ENCODE measurements around the gene PLXND1.
"Not testable (repeated sequence)": the region's sequence is repeated elsewhere in the genome, so short reads cannot be mapped to it uniquely, and the experiment has no call there.

Gene PLXND1

DNA sequence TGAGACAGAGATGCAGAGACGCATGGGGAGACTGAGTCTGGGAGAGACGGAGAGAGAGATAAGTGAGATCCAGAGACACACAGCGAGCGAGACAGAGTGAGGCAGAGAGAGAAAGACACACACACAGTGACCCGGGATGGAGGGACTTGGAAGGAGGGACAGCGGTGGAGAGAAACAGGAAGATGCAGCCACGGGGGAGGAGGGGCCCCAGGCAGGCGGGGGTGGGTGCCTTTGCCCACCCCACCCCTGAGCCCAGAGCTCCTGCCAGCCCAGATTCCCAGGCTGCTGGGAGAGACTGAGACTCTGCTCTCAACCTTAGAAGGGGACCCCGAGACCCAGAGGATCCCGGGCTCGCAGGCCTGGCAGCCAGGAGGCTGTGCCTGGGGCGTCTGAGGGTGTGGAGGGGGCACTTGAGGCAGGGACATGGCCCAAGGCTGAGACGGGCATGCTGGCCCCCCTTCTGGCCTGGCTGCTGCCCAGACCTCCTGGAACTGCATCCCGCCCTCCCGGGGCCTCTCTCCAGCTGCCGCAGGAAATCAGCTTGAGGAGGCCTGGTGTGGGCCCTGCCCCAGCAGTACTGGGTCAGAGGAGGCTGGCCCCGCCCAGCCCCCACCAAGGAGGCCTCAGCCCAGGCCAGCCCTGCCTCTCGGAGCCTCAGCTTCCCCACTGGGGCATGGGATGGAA lies 45.4 kb downstream of the PLXND1 start:
- FAIRE-seq = no peak

DNA sequence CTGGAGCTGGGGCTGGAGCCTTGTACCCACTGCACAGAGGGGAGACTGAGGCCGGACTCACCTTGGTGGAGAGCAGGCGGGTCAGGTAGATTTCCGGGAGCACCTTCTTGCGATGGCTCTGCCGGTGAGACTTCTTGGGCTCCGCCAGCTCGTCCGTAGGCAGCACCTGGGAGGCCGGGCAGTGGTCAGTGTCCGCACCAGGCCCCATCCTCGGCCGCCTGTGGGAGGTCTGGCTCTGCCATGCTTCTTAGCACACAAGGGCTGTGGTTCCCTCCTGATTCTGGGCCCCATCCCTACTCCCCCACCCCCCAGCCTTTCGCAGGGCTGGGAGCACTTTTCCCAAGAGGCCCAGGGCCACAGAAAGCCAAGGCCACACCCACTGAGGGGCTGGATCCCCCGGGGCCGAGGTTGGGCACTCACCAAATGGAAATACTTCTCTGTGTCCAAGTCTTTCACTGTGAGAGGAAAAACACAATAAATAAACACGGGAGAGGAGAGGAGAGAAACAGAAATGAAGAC lies 46.1 kb downstream of the PLXND1 start:
- FAIRE-seq = no peak

DNA sequence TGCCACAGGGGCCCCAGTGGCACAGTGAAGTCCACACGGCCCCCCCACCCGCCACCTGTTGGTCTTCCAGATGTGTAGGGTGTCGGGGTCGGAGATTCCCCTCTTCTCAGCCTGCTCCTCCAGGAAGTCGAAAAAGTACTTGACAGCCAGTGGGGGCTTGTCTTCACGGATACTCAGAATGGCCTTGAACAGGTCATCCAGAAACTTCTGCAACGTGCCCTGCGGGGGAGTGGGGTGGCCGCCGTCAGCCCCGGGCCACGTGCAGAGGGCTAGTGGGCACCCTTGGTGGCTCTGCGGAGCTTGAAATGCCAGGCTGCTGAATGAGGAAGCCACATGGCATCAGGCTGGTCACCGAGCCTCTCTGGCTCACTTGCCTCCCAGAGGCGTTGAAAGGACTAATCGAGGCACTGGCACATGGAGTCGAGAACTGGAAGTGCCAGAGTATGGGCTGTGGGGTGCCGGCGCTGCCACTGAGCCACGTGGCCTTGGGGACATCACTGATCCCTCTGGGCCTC lies 46.9 kb downstream of the PLXND1 start:
- FAIRE-seq = no peak

DNA sequence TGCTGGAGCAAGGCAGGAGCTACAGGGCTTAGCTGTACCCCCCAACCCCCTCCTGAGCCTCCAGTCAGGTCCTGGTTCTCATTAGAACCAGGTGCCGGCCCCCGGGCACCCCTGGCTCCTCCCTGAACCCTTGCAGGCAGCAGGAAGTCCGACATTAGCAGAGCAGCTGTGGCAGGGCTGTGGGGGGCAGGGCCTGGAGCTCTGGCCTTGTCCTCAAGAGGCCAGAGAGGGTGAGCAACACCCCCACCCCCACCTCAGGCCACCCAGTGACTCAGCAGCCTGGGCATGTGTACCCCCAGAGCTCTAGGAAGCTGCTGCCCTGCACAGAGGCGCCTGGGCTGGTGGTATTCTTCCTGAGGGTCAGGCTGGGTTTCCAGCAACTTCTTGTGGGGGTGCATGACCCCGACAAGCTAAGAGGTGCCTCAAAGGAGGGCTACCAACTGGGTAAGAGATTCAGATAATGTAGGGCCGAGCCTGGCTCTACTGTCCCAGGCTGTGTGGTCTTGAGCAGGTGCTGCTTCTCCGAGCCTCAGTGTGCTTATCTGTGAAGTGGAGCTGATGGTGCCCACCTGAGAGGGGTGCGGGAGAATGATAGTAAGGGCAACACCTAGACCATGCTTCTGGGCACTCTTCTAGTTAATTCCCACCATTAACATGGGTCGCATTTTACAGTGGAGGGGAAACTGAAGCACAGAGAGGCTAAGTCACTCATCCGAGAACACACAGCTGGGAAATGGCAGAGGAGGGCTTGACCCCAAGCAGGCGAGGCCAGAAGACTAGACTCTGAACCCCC lies 47.5 kb downstream of the PLXND1 start:
- FAIRE-seq = no peak

DNA sequence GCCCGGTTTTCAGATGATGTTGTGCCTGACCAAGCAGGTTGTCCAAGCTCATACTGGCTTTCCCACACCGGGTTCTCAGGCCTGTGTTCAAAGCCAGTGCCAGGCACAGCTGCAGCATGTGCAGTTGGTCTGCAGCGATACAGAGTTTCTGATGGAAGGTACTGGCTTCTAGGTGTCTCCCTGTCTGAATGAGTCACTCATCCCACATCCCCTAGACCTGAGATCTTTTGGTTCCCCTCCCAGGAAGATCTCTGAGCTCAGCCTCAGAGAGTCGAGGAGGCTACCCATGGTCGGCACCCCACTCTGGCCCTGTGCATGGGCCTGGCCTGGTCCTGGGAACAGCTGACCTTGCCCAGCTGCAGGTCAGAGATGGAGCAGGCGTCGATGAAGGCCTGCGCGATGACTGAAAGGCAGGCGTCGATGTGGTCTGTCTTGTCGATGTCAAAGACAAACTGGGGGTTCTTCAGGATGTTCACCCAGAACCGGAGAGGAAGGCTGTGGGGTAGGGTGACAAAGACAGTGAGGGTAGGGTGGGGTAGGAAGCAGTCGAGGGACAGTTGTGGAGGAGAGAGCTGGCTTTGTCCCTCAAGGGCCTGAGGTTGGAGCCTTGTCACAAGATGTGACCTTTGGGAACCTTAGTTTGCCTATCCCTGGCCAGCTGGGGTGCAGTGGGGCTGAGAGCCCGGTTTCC lies 48.2 kb downstream of the PLXND1 start:
- no peak for FAIRE-seq

DNA sequence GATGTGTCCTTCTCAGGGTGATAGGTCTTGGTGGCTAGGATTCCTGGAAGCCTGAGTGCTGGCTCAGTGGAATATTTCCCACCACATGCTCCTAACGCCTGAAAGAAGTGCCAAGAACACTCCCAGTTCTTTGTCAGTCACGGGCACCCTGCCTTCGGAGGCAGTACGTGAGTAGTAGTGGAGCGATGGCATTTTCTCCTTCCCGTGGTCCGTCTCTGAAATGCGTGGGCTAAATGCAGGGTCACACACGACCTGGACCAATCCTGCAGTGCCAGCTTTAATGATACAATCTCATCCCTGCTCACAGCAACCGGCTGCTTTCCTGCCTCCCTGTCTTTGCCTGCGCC lies 49.0 kb downstream of the PLXND1 start:
- FAIRE-seq = no peak

DNA sequence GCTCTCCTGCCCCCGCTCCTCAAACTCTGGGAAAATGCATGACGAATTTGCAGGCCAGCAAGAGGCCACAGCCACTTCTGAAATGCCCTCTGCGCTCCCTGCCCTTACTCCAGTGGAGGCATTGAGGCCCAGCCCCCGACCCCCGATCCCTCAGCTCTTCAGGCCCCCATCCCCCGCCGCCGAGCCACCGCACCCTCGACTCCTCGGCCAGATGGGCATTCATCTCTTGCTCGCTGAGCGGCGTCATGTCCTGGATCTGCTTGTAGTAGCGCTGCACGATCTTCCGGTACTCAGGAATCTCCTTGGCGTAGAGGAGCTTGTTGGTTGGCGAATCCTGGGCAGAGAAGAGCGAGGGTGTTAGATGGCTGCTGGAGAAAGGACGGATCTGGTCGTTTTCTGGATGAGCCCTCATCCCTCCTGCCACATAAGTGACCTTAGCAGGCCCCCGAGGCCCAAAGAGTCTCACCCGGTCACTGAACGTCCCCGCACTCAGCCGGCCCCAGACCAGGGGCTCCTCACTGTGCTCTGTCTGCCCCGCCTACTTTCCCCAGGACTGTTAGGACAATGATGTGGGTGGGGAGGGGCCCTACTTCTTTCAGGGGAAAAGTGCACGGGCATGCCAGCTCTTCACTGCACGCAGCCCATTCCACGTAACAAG lies 49.5 kb downstream of the PLXND1 start:
- FAIRE-seq = no peak

DNA sequence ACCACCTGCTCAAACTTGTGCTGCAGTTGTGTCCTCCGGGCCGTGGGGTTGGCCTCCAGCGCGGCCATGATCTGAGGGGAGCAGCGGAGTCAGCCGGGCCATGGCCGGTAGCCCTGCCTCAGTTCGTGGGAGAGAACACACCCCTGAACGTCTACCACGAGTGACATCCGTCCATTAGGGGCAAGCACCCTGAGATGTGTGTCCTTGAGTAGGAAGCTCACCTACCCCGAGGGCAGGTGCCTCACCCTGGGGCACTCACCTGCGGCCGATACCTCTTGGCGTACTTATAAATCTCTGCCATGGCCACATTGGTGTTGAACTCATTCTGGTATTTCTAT lies 50.1 kb downstream of the PLXND1 start:
- FAIRE-seq = no peak

DNA sequence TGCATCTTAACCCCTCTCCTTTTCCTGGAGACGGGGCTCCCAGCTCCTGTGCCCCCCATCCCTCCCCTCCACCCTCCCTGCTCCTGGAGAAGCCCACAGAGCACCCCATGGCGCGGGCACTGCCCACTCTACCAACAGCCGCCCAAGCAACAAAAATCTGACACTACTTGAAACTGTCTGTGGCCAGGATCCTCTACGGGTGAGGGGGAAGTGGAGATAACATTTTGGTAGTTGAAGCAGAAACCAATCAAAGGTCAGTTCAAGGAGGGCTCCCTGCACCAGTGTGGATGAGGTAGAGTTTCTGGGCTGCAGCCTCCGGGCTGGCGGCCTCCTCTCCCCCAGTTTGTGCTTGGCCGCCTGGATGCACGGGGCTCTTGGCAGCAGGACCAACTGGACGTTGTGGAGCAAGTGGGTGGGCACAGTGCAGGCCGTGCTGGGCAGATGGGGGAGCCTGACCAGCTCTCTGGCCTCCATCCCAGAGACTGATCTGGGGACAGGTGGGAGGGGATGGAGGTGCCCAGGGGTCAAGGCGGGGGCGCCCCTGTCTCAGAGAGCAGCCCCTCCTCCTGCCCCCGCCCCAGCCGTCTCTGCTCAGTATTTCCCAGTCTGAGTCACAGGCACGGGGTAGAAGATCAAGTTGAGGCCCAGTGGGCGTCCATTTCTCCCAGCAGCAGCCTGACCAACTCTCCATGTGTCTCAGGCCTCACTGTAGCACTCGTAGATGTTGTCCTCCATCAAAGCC lies 50.7 kb downstream of the PLXND1 start:
- FAIRE-seq = no peak

DNA sequence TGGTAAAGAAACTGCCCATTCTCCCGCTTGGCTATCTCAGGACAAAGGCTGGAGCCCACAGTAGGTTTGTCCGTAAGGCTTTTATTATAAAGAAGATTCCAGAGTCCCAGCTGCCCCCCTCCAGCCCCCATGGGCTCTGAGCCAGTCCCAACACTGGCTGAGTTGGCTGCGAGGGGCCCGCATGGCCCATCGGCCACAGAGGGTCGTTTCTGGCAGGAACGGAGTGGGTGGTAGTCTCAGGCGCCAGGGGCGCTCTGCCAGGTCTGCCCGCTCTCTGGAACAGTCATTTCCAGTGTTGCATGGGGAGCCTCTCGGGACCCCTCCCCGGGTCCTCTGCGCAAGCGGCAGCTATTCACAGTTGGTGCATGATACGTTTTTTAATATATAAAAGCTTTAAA lies 51.3 kb downstream of the PLXND1 start:
- no peak for FAIRE-seq

DNA sequence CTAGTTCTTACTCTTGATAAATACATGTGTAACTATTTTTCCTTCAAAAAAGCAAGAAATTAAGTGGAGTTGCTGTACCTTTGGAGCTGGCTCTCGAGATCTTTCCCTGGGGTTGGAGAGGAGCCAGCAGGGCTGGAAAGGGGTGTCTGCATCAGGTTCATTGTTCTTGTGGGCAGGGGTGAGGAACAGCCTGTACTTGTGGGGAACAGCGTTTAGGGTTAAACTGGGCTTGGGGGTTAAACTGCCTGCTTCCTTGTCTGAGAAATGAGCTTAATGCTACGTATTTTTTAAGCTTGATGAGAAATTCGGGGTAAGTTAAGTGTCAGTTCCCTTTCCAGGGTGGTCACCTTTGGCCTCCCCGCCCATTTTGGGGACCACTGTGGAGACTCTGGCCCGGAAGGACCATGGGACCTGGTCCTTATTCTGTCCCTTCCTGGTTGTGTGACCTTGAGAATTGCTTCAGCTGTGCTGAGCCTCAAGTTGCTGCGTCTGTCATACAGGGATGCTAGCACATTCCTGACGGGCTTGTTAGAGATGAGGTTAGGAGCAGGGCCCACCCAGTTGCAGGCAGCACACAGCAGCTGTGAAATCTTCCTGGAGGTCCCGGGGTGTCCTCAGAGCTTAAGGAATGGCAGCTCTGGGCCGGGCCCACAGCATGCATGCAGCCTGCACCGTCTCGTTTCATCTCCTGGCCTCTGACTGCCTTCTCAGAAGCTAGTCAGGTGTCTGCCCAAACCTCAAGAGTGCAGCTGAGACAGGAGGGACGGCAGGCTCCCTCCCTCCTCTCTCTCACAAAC lies 51.9 kb downstream of the PLXND1 start:
- FAIRE-seq = no peak

DNA sequence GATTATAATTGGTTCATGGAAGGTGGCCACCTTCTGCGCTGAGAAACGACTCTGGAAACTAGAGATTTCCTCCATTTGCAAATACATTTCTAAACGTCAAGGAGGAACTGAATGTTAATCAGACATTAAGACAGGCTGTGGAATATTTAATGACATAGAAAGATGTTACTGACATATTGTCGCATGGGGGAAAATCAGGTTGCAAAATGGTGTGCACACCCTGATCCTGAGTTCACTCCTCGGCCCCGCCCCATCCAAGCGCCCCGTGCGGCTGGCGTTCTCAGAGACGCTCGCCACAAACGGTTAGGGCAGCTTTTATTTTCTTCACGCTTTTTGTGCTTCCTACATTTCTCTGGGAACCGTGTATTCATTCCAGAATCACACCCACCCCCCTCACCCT lies 52.8 kb downstream of the PLXND1 start:
- FAIRE-seq = no peak

DNA sequence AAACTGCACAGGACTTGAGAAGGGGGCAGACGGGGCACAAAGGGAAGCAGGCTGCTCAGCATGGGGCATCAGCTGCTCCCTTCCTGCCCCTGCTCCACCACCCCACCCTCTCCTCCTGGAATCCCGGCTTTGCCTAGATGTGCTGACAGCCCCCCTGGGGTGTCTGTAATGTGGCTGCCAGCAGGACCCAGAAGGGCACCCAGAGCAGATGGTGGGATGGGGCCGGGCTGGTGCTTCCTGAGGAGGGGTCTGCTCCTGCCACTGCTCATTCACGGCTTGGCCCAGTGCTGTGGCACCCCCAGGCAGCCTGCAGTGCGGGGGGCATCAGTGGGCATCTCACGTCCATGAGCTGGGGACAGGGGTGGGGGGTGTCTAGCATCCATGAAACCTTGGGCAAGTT lies 53.3 kb downstream of the PLXND1 start:
- no peak for FAIRE-seq

DNA sequence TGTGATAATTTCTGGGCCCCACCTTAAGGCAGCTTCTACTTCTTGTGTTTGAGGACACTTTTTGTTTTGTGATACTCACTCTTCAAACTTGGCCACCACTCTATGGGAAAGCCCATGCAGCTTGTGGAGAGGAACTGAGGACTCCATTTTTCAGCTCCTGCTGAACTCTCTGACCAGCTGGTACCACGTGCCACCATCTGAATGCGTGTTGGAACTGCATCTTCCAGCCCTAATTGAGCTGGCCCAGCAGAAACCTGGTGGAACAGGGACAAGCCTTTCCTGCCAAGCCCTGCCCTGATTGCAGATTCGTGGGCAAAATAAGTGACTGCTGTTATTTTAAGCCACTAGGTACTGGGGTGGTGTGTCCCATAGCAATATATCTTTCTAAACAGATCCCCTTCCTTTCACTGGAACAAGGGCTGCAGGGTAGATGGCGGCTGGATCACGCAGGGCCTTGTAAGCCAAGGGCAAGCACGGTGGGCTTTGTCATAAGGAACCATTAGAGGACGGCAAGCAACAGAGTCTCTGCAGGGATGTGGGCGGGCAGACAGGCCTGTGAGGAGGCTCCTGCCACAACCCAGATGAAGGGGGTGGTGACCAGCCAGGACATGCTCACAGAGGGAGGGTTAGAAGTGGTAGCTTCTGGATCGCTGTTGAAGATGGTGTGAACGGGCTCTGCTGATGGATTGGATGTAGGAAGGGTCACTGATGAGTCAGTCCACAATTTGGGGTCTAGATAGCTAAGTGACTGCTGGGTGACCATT lies 54.0 kb downstream of the PLXND1 start:
- no peak for FAIRE-seq

DNA sequence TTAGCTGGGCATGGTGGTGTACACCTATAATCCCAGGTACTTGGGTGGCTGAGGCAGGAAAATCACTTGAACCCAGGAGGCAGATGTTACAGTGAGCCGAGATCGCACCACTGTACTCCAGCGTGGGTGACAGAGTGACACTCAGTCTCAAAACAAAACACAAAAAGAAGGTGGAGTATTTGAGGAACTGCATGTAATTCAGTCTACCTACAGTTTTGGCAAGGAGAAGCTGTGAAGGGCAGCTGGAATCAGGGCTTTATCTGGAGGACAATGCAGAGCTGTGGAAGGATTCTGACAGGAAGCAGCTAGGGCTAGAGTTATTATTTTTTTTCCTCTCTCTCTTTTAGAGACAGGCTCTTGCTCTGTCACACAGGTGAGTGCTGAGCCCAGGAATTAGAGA lies 56.7 kb downstream of the PLXND1 start:
- no peak for FAIRE-seq

DNA sequence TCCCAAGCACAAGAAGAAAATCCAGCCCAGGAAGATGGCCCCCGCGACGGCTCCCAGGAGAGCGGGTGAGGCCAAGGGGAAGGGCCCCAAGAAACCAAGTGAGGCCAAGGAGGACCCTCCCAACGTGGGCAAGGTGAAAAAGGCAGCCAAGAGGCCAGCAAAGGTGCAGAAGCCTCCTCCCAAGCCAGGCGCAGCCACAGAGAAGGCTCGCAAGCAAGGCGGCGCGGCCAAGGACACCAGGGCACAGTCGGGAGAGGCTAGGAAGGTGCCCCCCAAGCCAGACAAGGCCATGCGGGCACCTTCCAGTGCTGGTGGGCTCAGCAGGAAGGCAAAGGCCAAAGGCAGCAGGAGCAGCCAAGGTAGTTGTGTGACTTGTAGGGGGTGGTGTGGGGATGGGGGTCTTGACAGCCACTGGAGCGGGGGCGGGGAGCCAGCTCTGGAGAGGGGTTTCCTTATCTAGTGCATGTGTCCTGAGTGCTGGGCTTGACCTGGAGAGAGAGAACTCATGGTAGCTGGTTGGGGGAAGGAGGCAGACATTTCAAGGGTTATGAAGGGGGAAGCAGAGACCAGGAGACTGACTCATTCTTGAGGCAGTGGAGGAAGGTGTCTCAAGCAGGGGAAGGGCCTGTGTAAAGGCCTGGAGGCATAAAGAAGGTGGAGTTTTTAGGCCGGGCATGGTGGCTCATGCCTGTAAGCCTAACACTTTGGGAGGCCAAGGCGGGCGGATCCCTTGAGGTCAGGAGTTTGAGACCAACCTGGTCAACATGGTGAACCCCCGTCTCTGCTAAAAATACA lies 57.3 kb downstream of the PLXND1 start:
- no peak for FAIRE-seq

DNA sequence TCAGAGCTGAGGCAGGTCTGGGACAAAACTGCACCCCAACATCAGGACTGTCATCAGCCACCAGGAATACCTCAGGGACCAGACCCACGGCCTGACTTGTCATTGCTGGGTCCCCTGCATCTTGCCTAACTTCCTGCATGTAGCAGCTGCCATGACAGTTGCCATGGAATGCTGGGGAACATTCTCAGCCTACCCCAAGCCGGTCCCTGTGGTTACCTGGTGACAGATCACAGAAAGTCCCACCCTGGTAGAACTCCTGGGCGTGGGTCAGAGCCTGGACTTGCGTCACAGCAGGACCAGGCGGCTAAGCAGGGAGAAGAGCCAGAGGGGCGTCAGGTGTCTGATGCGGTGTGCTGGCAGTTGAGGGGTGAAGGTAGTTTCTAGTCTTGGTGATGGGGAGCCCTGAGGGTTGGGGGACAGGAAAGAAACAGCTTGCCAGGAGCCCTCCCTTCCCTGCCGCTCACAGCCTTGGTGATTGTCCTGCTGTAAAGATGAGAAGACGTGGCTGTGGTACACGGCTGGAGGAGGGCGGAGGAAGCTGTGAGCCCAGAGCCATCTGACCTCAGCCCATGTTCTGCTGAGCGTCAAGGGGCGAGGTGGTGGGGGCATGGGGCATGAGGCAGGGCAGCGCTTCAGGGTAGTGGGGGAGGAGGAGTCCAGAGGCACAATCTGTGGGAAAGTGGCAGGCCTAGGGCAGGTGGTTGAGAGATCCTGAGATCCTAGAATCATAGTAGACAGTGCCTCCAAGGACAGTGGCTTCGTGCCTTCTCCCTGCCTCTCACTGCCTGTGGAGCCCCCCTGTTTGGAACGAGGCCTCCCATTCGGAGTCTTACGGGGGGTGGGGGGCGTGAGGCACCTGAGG lies 58.1 kb downstream of the PLXND1 start:
- FAIRE-seq = no peak

DNA sequence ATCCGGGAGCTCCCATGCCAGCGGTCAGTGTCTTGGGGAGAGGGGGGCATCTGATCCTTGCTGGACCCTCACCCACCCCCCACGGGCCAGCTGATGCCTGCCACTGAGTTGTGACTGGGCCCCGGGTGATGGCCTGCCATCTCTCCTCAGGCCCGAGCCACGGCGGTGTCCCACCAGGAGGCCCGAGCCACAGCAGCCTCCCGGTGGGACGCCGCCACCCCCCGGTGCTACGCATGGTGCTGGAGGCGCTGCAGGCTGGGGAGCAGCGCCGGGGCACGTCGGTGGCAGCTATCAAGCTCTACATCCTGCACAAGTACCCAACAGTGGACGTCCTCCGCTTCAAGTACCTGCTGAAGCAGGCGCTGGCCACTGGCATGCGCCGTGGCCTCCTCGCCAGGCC lies 59.2 kb downstream of the PLXND1 start:
- FAIRE-seq = no peak

DNA sequence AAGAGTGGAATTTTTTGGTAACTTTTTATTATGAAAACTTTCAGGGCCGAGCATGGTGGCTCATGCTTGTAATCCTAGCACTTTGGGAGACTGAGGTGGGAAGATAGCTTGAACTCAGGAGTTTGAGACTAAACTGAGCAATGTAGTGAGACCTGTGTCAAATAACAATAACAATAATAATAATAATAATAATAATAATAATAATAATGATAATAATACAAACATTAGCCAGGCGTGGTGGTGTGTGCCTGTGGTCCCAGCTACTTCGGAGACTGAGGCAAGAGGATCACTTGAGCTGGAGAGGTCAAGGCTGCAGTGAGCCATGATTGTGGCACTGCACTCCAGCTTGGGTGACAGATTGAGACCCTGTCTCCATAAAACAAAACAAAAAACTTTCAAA lies 60.5 kb downstream of the PLXND1 start:
- FAIRE-seq = not testable (repeated sequence)

Data from islet of Langerhans (tissue), 1 donor.